IPS DF 4.7 (cell line): ENCODE data around the gene GLIS1.

Experiments
- DNase-seq: peaks from one replicate; pipeline ENCODE4 v3.0.0-alpha.2; 2013; ENCODE audit warnings: low spot score; ENCODE audit errors: extremely low read depth

The GLIS1 gene

GRCh38 chr1:53618500-53619366, 120.2 kb downstream of the GLIS1 start:
- DNase-seq = no peak

- no peak for DNase-seq
Measured at GRCh38 chr1:53617851-53618499, 121.0 kb downstream of the GLIS1 start.

- DNase-seq = no peak
Measured at GRCh38 chr1:53617382-53617781, 121.6 kb downstream of the GLIS1 start.

- DNase-seq = no peak
Measured at GRCh38 chr1:53616927-53617326, 122.0 kb downstream of the GLIS1 start.

DNA sequence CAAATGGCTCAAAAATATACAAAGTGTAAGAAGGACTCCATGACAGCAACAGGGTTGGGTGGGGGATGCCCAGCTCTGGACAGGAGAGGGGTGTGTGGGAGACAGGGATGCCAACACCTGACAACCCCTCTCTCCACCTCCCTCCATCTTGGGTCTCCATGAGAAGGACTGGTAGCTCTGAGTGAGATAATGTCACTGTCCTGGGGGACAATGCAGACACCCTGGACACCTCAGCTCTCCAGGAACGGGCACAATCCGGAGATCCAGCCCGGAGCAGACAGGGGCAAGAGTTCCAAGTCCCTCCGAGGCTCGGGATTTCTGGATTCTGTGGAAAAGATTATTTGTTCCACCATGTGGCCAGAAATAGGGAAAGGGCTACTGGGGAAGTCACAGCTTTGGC, 122.5 kb downstream of the GLIS1 start:
- no peak for DNase-seq

DNA sequence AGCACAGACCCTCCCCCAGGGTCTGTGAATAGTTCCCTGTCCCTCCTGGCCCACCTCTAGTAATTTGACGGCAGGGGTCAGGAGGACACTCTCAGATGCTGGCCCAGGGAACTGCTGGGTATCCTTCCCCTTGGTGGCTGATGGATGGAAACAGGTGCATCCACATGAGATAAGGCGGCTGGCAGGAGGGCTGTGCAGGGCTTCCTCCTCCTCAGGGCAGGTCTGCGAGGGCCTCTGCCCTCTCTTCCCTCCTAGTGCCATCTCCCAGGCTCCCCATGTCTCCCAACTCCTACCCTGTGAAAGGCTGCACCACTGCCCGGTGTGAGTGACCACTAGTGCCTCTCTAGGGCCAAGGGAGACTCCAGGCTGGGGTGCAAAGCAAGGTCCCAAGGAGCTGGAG, 123.9 kb downstream of the GLIS1 start:
- no peak for DNase-seq

DNA sequence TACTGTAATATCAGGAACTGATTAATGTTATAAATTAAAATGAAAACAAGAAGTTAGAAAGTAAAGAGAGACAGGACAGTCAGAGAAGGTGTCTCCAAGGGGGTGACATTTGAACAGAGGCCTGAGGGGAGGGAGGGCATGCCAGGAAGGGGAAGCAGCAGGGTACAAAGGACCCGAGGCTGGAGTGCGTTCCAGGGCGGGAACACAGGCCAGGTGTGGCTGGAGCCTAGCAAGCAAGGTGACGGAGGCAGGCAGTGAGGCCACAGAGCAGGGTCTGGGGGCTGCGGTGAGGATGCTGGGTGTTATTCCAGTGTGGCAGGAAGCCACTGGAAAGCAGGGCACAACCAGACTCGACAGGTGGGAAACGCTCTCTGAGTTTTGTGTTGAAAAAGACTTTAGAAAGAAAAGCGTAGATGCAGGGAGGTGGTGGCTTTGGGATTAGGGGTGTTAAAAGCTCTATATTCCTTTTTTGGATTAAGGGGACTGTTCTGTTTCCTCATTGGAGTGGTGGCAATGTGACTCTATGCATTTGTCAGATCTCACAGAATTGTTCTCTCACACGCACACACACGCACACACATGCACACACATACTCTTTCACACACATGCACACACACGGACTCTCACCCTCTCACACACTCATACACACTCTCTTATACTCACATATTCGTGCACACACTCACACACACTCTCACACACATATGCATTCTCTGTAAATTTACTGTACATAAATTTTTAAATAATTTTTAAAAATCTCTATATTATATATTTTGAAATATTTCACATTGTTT, 124.5 kb downstream of the GLIS1 start:
- DNase-seq = no peak

GRCh38 chr1:53608676-53609075, 130.3 kb downstream of the GLIS1 start:
- no peak for DNase-seq

DNA sequence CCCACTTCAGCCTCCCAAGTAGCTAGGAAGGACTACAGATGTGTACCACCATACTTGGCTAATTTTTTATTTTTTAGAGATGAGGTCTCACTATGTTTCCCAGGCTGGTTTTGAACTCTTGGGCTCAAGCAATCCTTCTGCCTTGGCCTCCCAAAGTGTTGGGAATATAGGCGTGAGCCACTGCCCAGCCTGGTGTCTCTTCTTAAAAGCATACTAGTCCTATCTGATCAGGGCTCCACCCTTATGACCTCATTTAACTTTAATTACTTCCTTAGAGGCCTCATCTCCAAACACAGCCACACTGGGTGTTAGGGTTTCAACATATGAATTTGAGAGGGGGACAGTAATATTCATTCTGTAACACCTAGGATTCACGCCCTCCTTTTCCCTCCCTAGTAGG, 130.9 kb downstream of the GLIS1 start:
- DNase-seq = no peak

GRCh38 chr1:53606651-53607051, 132.3 kb downstream of the GLIS1 start:
- DNase-seq = no peak

DNA sequence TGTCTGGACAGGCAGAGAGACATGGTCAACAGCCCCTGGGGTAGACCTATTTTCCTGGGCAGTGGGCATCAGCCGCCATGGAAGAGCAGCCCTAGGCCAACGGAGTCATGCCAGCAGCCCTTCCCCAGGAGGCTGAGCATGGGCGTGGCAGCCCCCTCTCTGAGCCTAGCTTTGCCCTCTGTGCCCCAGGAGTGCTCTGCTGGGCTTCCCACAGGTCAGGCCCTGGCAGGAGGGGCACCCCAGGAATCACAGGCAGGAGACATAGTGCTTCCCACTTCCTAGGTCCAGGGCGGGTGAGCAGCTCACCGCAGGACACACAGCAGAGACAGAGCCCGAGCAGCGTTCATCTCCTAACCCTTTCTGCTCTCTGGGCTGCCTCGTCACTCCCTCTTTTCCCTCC, 132.8 kb downstream of the GLIS1 start:
- no peak for DNase-seq

DNA sequence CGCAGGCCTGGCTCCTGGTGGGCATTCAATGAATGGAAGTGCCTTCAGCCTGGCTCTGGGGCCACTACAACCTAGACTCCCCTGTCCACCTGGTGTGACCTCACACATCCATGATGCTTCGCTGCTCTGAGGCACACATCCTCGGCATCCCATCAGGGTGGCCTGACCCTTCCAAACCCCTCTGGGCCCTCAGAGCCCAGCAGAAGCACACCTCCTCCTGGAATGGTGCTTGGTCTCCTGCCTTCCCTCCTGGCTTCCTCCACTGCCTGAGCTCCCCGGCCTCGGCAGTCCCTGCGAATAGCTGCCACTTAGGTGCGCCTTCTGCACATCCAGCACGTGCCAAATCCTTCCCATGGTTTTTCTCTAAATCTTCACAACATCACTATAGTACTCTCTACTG, 133.8 kb downstream of the GLIS1 start:
- DNase-seq = no peak

DNA sequence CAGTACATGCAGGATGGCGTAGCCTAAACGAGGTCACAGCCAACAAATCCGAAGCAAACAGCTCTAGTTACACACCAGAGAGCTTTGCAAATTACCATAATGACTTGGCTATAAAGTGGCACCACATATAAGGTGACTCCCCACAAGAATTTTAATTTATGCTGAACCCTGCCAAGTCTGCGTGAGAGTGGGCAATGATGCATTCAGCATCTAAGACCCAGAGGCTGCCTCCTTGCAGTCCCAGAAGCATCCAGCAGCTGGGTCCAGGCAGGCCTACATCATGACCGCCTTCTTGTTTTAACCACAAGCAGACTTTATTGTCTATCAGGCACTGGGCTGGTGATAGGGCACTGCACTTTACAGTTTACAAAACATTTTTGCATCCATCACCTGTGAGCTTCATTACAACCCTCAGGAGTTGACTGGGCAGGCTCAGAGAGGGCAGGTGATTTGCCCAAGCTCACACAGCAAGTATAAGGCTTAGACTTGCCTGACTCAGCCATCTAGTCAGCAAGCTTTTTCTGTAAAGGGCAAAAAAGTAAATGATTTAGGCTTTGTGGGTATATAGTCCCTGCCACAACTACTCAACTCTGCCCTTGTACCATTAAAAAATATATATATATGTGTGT, 134.6 kb downstream of the GLIS1 start:
- no peak for DNase-seq

GRCh38 chr1:53603431-53603830, 135.5 kb downstream of the GLIS1 start:
- DNase-seq = no peak

DNA sequence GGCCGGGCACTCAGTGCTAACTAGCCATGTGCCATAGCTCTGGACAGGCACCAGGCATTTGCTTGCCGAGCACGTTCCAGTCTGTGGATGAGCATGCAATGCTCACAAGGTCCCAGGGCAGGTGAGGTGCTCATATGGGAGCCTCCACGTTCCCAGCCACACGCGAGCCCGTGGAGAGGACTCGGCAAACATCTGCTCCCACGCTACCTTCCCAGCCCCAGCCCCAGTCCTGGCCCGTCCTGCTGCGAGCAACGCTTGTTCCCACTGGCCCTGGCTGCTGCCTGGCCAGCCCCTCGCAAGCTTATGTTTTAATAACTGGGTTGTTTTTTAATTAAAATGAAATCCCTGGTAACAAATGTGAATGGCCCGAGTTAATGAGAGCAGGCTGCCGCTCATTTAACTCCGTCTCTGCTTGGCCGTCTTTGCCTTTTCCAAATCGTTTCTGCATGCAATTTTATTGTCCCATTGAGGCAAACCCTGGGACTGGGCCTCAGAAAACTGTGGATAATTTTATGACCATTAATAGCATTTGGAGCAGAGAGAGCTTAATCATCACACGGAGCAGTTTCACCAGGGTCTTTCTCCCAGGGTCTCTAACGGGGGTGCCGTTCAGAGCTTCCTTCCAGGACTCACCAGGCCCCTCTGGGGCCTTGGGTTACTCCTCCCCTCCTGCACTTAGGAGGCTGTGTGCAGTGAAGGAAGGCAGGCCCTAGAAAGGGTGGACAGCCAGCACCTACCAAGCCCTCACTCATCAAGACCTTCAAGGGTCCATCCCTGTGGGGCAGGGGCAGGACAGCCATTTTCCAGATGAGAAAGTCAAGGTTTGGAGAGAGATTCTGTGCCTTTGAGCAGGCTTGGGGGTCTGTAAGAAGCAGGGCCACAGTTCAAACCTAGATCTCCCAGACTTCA, 136.8 kb downstream of the GLIS1 start:
- no peak for DNase-seq

DNA sequence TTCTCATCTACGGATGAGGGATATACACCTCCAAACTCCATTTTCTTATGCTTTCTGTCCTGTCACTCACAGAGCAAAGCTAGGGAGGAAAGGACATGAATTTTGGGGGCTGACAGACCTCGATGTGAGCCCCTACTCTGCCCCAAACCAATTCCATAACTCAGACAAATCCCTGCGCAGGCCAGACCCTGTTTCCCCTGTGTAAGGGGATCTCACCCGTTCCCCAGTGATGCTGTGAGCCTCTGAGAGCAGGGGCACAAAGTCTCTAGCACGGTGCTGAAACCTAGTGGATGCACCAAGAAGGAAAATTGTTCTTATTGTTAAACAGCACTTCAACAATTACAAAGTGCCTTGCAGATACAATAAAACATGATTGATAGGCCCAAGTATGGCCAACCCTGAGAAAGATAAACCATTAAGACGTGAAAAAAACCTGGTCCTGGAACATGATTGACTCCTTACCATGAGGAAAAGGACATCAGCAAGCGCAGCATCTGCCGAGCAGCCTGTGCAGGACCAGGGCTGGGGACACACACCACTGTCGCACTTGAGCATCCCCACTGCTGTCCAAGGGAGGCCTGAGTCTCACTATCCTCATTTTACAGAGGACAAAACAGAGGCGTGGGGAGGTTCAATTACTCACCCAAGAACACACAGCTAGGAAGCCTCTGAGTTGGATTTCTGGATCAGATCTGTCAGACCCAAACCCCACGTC, 137.8 kb downstream of the GLIS1 start:
- no peak for DNase-seq

GRCh38 chr1:53600561-53600960, 138.4 kb downstream of the GLIS1 start:
- DNase-seq = no peak

- no peak for DNase-seq
Measured at GRCh38 chr1:53600001-53600400, 139.0 kb downstream of the GLIS1 start.

- no peak for DNase-seq
Measured at GRCh38 chr1:53599481-53599880, 139.5 kb downstream of the GLIS1 start.

DNA sequence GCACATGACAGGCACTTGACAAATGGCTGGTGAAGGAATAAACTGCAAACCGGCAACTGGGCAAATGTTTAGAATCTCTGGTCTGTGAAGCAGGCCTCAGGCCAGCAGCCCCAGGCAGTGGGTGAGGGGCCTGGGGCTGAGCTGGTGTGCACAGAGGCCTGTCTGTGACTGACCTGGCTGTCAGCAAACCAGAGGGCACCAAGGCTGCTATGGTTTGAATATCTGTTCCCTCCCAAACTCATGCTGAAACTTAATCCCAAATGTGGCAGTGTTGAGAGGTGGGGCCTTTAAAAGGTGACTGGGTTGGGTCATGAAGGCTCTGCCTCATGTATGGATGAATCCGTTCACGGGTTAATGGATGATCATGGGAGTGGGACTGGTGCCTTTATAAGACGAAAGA, 140.0 kb downstream of the GLIS1 start:
- DNase-seq = no peak
